Measurements from ENCODE around the gene KIF6. TPM values are rescaled to one million over a fixed set of nuclear protein-coding genes. Genes with fewer than 3 reads are reported as not detected.

The KIF6 gene
- total RNA-seq, 1 donor from 2014 or later, result 1.5 TPM

- H3K27ac Mint-ChIP-seq (ENCODE audit: unreplicated experiment), result no peak overlapping the region
- H3K36me3 Mint-ChIP-seq (ENCODE audit: low read depth), result no peaks in the 10 kb centered on the region
- TF ChIP-seq CTCF (conservative IDR thresholded peaks at IDR 0.05), result no peak
- peaks cover 16% of the 10 kb centered on the region for H3K4me1 Mint-ChIP-seq
- H3K4me3 Mint-ChIP-seq, result no peak overlapping the region
- H3K9me3 Mint-ChIP-seq, result peaks cover 3% of the 10 kb centered on the region
- no peak for DNase-seq (ENCODE audit: low read depth, low spot score)
- no peaks in the 10 kb centered on the region for H3K27me3 Mint-ChIP-seq (ENCODE audit: low read depth)
These were observed 283.2 kb downstream of the KIF6 start for GRCh38 chr6:39441986-39442385.

- Mint-ChIP-seq H3K9me3 (peaks cover 6% of the 10 kb centered on the region), H3K36me3 (ENCODE audit: low read depth) (no peaks in the 10 kb centered on the region), H3K4me3 (no peak overlapping the region), H3K4me1 (peaks cover 16% of the 10 kb centered on the region), H3K27me3 (ENCODE audit: low read depth) (no peaks in the 10 kb centered on the region), H3K27ac (ENCODE audit: unreplicated experiment) (peak overlapping the region; percentile 40)
- DNase-seq (ENCODE audit: low read depth, low spot score), result no peak
- TF ChIP-seq CTCF (conservative IDR thresholded peaks at IDR 0.05), result no peak
These were observed 283.9 kb downstream of the KIF6 start for GRCh38 chr6:39441301-39441700.

GRCh38 chr6:39440039-39440426 lies 285.2 kb downstream of the KIF6 start:
- no peak for TF ChIP-seq CTCF (conservative IDR thresholded peaks at IDR 0.05)
- Mint-ChIP-seq H3K9me3 (peaks cover 11% of the 10 kb centered on the region), H3K27ac (ENCODE audit: unreplicated experiment) (no peak overlapping the region), H3K27me3 (ENCODE audit: low read depth) (no peaks in the 10 kb centered on the region), H3K36me3 (ENCODE audit: low read depth) (no peaks in the 10 kb centered on the region), H3K4me3 (no peak overlapping the region), H3K4me1 (peaks cover 6% of the 10 kb centered on the region)
- DNase-seq (ENCODE audit: low read depth, low spot score), result no peak

GRCh38 chr6:39439342-39440038 lies 285.7 kb downstream of the KIF6 start:
- DNase-seq (ENCODE audit: low read depth, low spot score), result no peak

GRCh38 chr6:39433630-39434029 lies 291.6 kb downstream of the KIF6 start:
- Mint-ChIP-seq H3K4me1 (peaks cover 10% of the 10 kb centered on the region), H3K27ac (ENCODE audit: unreplicated experiment) (no peak overlapping the region), H3K36me3 (ENCODE audit: low read depth) (no peaks in the 10 kb centered on the region), H3K27me3 (ENCODE audit: low read depth) (no peaks in the 10 kb centered on the region), H3K9me3 (peaks cover 11% of the 10 kb centered on the region), H3K4me3 (no peak overlapping the region)
- no peak for TF ChIP-seq CTCF (conservative IDR thresholded peaks at IDR 0.05)
- DNase-seq (ENCODE audit: low read depth, low spot score), result no peak

More at GRCh38 chr6:39439342-39440038, 285.7 kb downstream of the KIF6 start:
- Mint-ChIP-seq H3K4me1 (peaks cover under 1% of the 10 kb centered on the region), H3K27ac (ENCODE audit: unreplicated experiment) (no peak overlapping the region), H3K4me3 (no peak overlapping the region), H3K9me3 (peaks cover 11% of the 10 kb centered on the region), H3K36me3 (ENCODE audit: low read depth) (no peaks in the 10 kb centered on the region), H3K27me3 (ENCODE audit: low read depth) (no peaks in the 10 kb centered on the region)
- no peak for TF ChIP-seq CTCF (conservative IDR thresholded peaks at IDR 0.05)
